HG02678 (cell line): ENCODE results near the gene PCDH20.
"Not testable (repeated sequence)": the region's sequence is repeated elsewhere in the genome, so short reads cannot be mapped to it uniquely, and the experiment has no call there.

Experiments
- ATAC-seq: cut with Tn5 transposase; IDR thresholded peaks from one replicate; pipeline ENCODE4 v1.9.1; 2021; ENCODE audit warnings: mild to moderate bottlenecking, moderate library complexity; ENCODE audit not compliant: unreplicated experiment

Gene PCDH20

GRCh38 chr13:61415749-61416148, at the start of gene PCDH20:
TSS of gene PCDH20 (minus strand) at chr13:61415849. CDS start at chr13:61415158, 691 bp downstream.
- ATAC-seq: no peak

GRCh38 chr13:61463024-61463423, 47.4 kb upstream of the PCDH20 start:
- ATAC-seq: no peak

DNA sequence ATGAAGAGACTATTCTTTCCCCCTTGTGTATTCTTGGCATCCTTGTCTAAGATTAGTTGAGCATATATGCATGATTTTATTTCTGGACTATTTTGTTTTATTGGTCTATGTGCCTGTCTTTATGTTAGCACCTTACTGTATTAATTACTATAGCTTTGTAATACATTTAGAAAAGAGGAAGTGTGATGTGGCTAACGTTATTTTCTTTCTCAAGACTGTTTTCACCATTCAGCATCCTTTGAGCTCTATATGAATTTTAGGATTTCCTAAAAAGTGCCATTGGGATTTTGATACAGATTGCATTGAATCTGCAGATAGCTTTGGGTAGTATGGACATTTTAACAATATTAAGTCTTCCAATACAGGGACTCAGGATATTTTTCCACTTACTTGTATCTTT, 37.5 kb upstream of the PCDH20 start:
- ATAC-seq: no peak

- no peak for ATAC-seq
These were observed 16.4 kb upstream of the PCDH20 start for GRCh38 chr13:61432029-61432428.

DNA sequence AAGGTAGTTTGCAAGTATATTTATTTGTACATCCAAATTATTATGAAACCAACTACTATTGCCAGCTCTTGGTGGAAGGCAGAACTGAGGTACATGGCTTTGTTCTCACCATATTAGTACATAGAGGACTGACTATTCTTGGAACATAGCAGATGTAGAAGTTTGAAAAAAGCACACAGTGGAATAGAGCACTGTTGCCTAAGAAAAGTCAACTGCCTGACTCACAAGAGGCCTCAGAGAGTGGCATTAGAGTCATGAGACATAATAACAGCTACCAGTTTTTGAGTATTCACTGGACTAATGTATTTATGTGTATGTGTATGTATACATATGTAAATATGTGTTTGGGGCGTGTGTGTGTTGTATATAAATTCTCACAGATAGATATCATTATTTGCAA, 8.3 kb upstream of the PCDH20 start:
- ATAC-seq: no peak

DNA sequence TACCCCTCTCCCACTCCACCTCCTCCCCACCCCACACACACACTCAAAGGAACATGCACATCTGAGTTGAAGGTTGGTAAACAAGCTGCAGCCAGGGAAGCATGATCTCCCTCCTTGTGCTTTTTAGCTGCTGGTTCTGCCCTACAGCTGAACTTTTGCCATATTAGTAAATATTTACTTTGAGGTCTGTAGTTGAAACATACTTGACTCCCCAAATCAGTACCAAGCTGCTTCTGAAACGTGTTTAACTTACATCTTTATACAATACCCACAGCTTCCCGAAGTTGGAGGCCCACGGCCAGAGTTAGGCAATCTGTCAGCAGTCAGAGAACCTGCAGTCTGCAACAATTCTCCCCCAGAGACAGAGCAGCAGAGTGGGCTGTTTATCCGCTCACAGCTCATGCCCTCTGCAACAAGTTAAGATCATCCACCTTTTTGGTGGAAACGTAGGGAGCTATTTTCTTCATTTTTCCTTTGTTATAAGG, 1.5 kb upstream of the PCDH20 start:
- no peak for ATAC-seq

GRCh38 chr13:61415058-61415721, 459 bp downstream of the PCDH20 start:
- no peak for ATAC-seq

DNA sequence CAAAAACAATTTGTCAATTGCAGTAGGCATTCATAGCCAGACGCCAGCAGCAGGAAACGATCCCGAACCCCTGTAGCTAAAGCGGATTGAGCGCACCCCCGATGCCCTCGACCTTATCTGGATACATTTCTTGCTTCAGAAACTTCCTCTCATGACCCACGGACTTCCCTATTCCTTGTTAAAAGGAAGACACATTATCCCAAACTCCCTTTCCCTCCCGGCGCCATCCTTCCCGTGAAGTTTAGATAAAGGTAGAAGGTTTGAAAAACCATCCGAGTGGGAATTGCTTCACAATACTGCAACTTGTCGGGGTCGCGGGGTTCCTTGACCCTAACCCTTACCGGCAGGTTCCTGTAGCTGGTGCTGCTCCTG, 977 bp downstream of the PCDH20 start:
- ATAC-seq: no peak

DNA sequence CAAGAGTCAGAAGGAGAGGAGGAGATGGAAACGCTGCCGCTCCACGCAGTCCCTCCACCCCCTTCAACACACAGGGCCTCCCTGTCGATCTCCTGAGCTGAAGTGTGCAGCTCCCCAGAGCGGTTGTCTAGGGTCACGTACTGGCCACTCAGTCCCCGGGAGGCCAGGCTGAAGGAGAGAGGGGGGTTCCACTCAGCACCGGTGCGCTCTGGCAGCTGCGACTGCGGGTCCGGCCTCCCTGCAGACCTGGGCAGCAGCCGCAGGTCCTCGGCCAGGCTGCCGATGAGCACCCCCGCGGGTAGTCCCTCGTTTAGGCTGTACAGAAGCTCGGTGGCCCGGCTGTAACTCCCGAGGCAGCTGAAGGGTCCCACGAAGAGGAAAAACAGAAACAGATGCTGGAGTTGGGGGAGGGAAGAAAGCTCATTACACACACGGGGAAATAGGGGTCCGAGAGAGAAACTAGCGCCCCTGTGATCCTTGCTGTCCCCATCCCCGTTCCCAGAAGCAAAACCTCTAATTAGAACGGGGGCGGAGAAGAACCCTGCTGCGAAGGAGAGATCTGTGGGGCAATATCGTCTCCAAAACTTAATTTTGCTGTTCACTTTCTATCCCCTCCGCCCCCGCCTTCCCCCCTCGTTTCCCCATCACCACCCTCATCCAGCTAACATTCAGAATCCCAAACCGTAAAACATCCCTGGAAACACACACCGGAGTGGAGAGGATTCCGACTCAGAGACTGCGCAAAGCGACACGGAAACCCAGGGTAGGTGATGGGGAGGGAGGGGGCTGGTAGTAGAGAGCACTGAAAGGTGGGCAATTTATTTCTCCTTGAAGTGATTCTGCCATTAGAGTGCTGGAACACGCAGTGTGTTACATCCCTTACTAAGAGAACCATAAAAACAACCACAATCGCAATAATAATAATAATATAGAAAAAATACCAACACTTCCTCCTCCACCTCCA, 1.8 kb downstream of the PCDH20 start:
- no peak for ATAC-seq

DNA sequence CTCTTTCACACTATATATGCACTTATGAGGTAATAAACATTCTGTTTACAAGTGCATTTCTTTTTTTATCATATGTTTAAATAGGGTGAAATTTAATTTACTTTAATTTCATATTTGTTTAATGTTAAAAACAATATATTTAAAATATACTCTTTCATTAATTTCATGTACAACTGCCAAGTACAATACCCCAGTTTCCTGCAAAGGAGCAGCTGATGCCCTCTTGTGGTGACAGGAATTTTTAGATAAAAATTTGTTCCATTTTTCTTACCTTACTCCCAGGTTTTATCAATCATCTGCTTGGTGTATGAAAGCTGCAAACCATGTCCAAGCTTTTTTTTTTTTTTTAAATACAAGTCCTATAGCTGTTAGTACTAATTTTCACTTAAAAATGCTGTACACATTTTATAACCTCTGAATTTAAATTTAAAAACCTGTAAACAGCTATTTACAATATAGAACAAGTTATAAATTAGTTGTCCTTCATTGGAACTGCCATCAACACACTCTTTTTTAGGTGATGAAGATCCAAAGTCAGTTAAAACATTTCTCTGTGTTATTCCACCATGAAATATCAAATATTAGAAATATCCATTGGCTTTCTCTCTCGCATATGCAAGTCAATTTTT, 4.9 kb downstream of the PCDH20 start:
- no peak for ATAC-seq

- ATAC-seq: no peak
These were observed 5.4 kb downstream of the PCDH20 start for GRCh38 chr13:61410266-61410665.

DNA sequence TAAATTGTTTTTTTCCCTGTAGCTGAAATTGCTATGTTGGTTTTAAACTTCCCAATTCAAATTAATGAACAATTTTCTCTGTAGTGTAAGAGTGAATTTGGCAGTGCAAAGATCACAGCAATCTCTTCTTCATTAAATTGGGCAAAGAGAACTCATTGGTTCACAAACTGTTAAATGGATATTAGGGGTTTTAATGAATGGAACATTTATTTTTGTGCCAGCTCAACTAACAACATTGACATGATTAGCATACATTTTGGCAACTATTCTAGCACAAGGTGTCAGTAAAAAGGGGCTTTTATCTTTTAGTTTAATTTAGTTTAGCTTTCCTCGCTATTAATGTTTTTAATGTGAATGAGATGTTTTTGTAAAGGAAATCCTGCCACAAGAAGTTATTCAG, 7.1 kb downstream of the PCDH20 start:
- ATAC-seq: no peak

- no peak for ATAC-seq
These were observed 9.4 kb downstream of the PCDH20 start for GRCh38 chr13:61406275-61406674.

GRCh38 chr13:61396121-61396520, 19.5 kb downstream of the PCDH20 start:
- no peak for ATAC-seq

- no peak for ATAC-seq
These were observed 24.2 kb downstream of the PCDH20 start for GRCh38 chr13:61391426-61391825.

GRCh38 chr13:61387694-61388093, 28.0 kb downstream of the PCDH20 start:
- no peak for ATAC-seq

GRCh38 chr13:61383111-61383510, 32.5 kb downstream of the PCDH20 start:
- no peak for ATAC-seq

DNA sequence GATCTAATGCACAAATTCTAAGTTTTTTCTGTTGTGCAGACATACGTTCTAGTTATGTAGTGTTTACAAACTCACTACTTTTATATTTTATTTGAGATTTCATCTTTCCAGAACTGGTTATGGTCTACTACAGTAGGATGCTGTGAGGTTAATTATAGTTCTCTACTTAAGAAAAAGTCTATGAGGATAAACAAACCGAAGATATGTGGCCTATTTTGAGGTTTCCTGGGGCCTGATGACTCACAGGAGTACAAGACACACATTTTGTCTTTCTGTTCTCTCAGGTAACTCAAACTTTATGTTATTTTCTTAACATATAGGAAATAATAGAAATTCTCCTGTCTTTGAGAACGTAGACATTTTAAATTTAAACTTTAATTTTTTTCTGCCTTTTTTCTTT, 45.1 kb downstream of the PCDH20 start:
- no peak for ATAC-seq

- ATAC-seq: not testable (repeated sequence)
These were observed 51.0 kb downstream of the PCDH20 start for GRCh38 chr13:61364690-61365089.

DNA sequence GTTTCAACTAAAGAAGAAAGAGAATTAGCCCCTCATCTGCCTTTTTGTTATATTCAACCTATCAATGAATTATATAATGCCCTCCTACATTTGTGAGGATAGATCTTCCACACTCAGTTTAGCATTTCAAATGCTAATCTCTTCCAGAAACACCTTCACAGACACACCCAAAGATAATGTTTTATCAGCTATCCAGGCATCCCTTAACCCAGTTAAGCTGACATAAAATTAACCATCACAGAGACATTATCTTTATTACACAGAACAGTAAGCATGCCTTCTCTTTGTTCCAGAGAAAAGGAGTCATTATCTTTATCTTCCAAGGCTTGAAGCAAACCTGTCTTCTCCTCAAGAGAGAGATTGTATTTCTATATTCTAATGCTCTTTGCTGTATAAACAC, 53.1 kb downstream of the PCDH20 start:
- no peak for ATAC-seq
